ENCODE measurements around the gene COQ10A.
A peak's percentile ranks its signal among the peaks of the same experiment; 100 is the strongest.

COQ10A gene

GRCh38 chr12:56266693-56267442, at the start of gene COQ10A:
Gene COQ10A (plus strand): TSS chr12:56266942. CDS start chr12:56267119, 177 bp downstream.
- DNase-seq (ENCODE audit: low read depth in 2 of 2, low spot score in 1 of 2), result peak; percentile 72 to 77

GRCh38 chr12:56219840-56220239, 46.9 kb upstream of the COQ10A start:
- no peak for DNase-seq (ENCODE audit: low read depth in 2 of 2, low spot score in 1 of 2)

DNA sequence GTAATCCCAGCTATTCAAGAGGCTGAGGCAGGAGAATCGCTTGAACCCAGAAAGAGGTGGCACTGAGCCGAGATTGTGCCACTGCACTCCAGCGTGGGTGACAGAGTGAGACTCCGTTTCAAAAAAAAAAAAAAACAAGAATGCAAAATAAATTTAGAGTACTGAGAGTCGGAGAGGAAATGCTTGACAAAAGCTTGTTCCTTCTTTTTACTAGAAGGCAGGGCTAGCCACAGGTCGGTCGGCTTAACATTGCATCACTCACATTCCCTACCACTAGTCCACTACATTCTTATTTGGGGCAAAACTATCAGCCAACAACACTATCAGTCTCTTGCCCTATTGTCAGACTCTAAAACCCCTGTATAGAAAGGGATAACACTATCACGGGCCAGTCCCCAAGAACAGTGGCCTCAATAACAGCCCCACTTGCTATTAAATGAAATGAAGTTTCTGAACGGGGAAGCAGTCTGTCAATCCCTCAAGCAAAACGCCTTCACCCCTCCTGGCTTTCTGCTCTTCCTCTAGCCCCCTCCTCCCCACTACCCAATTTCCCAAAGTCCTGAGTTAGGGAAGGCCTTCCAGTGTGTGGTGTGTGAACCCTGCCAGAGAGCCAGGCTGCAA, 46.0 kb upstream of the COQ10A start:
- DNase-seq (ENCODE audit: low read depth in 2 of 2, low spot score in 1 of 2), result no peak

- no peak for DNase-seq (ENCODE audit: low read depth in 2 of 2, low spot score in 1 of 2)
Observed at GRCh38 chr12:56221232-56221756, 45.4 kb upstream of the COQ10A start.

- DNase-seq (ENCODE audit: low read depth in 2 of 2, low spot score in 1 of 2), result peak; percentile 86
Observed at GRCh38 chr12:56221757-56222530, 44.8 kb upstream of the COQ10A start, which contains the start of gene RNF41. Gene RNF41 (minus strand): TSS chr12:56221922. CDS start chr12:56214047, 7,875 bp downstream.

- no peak for DNase-seq (ENCODE audit: low read depth in 2 of 2, low spot score in 1 of 2)
Observed at GRCh38 chr12:56222531-56222895, 44.2 kb upstream of the COQ10A start.

- no peak for DNase-seq (ENCODE audit: low read depth in 2 of 2, low spot score in 1 of 2)
Observed at GRCh38 chr12:56223571-56224101, 43.1 kb upstream of the COQ10A start.

- DNase-seq (ENCODE audit: low read depth in 2 of 2, low spot score in 1 of 2), result peak; percentile 74 to 88
Observed at GRCh38 chr12:56224102-56224701, 42.5 kb upstream of the COQ10A start, which contains the start of gene NABP2. Gene NABP2 (plus strand): TSS chr12:56224342. CDS start chr12:56224857, 515 bp downstream.

DNA sequence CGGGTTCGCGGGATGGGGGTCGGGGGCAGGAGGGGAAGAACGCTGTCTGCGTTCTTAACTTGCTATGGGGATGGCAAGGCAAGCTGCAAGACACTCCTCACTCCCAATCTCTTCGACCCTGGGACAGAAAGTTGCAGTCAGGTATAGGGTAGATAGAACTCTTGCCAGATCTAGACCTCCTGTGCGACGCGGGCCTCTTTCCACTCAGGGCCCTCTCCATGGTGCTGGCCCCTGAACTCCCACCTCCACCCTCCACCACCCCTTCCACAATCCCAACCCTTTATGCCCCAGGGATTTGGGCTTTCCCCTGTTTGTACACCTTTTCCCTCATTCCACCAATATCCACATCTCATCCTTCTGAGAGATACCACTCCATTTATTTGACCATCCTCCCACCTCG, 41.8 kb upstream of the COQ10A start:
- no peak for DNase-seq (ENCODE audit: low read depth in 2 of 2, low spot score in 1 of 2)

GRCh38 chr12:56229082-56229481, 37.7 kb upstream of the COQ10A start:
- DNase-seq (ENCODE audit: low read depth in 2 of 2, low spot score in 1 of 2), result no peak

- no peak for DNase-seq (ENCODE audit: low read depth in 2 of 2, low spot score in 1 of 2)
Observed at GRCh38 chr12:56229916-56230431, 36.8 kb upstream of the COQ10A start, which contains the start of gene SLC39A5. Gene SLC39A5 (plus strand): TSS chr12:56230051. CDS start chr12:56231275, 1,224 bp downstream.

DNA sequence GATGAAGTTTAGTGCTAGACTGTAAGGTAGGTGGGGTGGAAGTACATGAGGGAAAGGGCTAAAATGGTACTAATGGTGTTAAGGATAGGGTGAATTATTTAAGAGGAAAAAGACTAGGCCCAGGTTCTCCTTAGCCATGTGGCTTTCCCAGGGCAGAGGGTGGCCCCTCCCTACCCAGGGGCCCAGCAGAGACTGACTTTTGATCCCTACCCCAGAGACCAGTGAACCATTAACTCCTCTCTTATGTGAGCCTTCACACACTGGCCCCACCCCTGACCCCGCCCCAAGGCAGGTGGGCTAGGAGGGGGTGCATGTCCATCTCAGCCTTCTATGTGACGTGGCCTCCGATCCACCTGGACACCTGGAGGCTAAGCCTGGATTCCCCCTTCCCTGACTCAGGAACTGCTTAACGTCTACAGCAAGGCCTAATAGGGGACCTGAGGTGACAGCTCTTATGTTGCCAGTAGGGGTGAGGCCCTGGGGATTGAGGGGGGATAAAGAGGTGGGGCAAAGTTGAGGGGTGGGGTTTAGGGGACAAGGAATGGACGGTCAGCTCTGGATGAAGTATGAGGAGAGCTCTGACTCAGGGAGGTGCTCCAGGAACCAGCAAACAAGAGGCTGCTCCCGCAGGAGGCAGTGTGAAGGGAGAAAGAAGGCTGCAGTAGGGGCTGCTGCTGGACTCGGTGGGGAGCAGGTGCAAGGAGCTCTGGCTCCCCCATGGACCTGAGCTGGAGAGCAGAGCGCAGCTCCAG, 36.1 kb upstream of the COQ10A start:
- no peak for DNase-seq (ENCODE audit: low read depth in 2 of 2, low spot score in 1 of 2)

DNA sequence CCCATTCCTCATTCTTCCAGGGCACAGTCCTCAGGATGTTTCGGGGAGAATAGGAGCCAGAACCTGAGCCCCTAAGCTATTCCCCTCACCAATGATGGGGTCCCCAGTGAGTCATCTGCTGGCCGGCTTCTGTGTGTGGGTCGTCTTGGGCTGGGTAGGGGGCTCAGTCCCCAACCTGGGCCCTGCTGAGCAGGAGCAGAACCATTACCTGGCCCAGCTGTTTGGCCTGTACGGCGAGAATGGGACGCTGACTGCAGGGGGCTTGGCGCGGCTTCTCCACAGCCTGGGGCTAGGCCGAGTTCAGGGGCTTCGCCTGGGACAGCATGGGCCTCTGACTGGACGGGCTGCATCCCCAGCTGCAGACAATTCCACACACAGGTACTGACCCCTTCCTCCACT, 35.6 kb upstream of the COQ10A start:
- DNase-seq (ENCODE audit: low read depth in 2 of 2, low spot score in 1 of 2), result no peak

GRCh38 chr12:56234746-56235436, 31.9 kb upstream of the COQ10A start:
- no peak for DNase-seq (ENCODE audit: low read depth in 2 of 2, low spot score in 1 of 2)

GRCh38 chr12:56236091-56236490, 30.7 kb upstream of the COQ10A start:
- DNase-seq (ENCODE audit: low read depth in 2 of 2, low spot score in 1 of 2), result no peak

- no peak for DNase-seq (ENCODE audit: low read depth in 2 of 2, low spot score in 1 of 2)
Observed at GRCh38 chr12:56236985-56237384, 29.8 kb upstream of the COQ10A start.

GRCh38 chr12:56237552-56237951, 29.2 kb upstream of the COQ10A start:
- no peak for DNase-seq (ENCODE audit: low read depth in 2 of 2, low spot score in 1 of 2)

DNA sequence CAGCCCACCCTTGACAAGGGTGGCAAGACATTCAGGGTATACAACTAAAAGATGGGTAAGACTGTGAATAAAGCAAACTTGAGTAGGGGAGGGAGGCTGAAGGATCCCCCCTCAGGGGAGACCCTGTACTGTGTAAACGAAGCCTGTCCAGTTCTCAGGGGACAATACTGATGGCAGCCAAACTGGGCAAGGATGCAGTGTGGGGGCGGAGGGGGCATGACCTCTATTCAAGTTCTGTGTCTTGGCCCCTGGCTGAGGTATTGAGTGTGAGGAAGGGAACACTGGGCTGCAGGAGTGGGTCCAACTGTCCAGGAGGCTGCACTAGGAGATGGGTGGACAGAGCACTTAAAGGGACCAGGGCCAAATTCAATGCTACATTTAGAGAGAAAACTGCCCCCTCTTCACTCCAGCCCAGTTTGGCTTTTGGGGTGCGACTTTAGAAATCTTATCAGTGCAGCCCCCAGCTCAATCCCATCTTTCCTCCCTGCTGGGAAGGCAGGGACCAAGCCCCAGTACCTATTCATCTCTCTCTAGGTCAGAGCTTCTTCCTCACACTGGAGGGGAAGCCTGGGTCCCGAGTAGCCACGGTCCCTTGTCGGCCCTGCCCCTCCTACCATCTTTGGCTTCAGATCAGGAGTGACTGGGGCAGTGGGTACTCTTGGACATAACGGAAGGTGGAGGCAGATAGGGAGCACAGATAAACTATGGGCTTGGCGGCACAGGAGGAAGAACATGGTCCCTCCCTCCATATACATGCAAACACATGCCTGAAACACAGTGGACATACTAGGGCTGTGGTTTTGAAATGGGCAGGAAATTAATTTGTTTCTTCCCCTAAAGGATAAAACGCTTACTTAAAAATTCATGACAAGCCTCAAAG, 25.1 kb upstream of the COQ10A start:
- no peak for DNase-seq (ENCODE audit: low read depth in 2 of 2, low spot score in 1 of 2)
